Jurkat, Clone E6-1 (cell line): ENCODE measurements around the gene EPS8L1.
"Not testable (repeated sequence)": the region's sequence is repeated elsewhere in the genome, so short reads cannot be mapped to it uniquely, and the experiment has no call there.

Source experiments
- DNase-seq: peaks from one replicate; pipeline ENCODE4 v3.0.0-alpha.2; 2011; ENCODE audit warnings: low read depth, low spot score
- H3K4me3 ChIP-seq: 2 replicates; pipeline ENCODE4 v1.5.1; 2011; ENCODE audit warnings: mild to moderate bottlenecking, low read length, control low read depth, moderate library complexity

EPS8L1 gene

GRCh38 chr19:55046975-55047622 is 28.6 kb upstream of the EPS8L1 start:
- no peak overlapping the region for H3K4me3 ChIP-seq
- no peak for DNase-seq

- no peak for DNase-seq
- no peak overlapping the region for H3K4me3 ChIP-seq
These were observed 27.7 kb upstream of the EPS8L1 start for GRCh38 chr19:55047951-55048350.

GRCh38 chr19:55048446-55048845 is 27.2 kb upstream of the EPS8L1 start:
- H3K4me3 ChIP-seq: no peak overlapping the region

GRCh38 chr19:55050749-55051532 is 24.7 kb upstream of the EPS8L1 start:
- no peak overlapping the region for H3K4me3 ChIP-seq
- no peak for DNase-seq

More at GRCh38 chr19:55048446-55048845, 27.2 kb upstream of the EPS8L1 start:
- no peak for DNase-seq

- DNase-seq: no peak
- H3K4me3 ChIP-seq: no peak overlapping the region
These were observed 21.9 kb upstream of the EPS8L1 start for GRCh38 chr19:55053735-55054134.

- DNase-seq: no peak
- no peak overlapping the region for H3K4me3 ChIP-seq
These were observed 18.8 kb upstream of the EPS8L1 start for GRCh38 chr19:55056827-55057226.

GRCh38 chr19:55058781-55059610 is 16.7 kb upstream of the EPS8L1 start:
- DNase-seq: peak; percentile 19
- no peak overlapping the region for H3K4me3 ChIP-seq

GRCh38 chr19:55060287-55060686 is 15.4 kb upstream of the EPS8L1 start:
- DNase-seq, H3K4me3 ChIP-seq: not testable (repeated sequence)

GRCh38 chr19:55062735-55063491 is 12.8 kb upstream of the EPS8L1 start, which contains the start of gene RDH13:
Gene RDH13, minus strand, starts transcription at chr19:55063148. Its CDS starts 116 bp downstream, at chr19:55063032.
- peak within 1 kb of the TSS; percentile 60 for H3K4me3 ChIP-seq
- DNase-seq: peak; percentile 84

- no peak overlapping the region for H3K4me3 ChIP-seq
- DNase-seq: no peak
These were observed 12.2 kb upstream of the EPS8L1 start for GRCh38 chr19:55063492-55063843.

- H3K4me3 ChIP-seq, DNase-seq: not testable (repeated sequence)
These were observed 10.2 kb upstream of the EPS8L1 start for GRCh38 chr19:55065516-55065915.

- H3K4me3 ChIP-seq: no peak overlapping the region
- no peak for DNase-seq
These were observed 9.5 kb upstream of the EPS8L1 start for GRCh38 chr19:55066107-55066709.

- no peak for DNase-seq
- H3K4me3 ChIP-seq: no peak overlapping the region
These were observed 7.8 kb upstream of the EPS8L1 start for GRCh38 chr19:55067869-55068268.

- peak; percentile 5 for DNase-seq
- H3K4me3 ChIP-seq: no peak overlapping the region
These were observed 6.5 kb upstream of the EPS8L1 start for GRCh38 chr19:55068950-55069864.

- H3K4me3 ChIP-seq: no peak overlapping the region
- DNase-seq: no peak
These were observed 5.8 kb upstream of the EPS8L1 start for GRCh38 chr19:55069865-55070197.

GRCh38 chr19:55070466-55071128 is 5.1 kb upstream of the EPS8L1 start:
- DNase-seq: peak; percentile 53

GRCh38 chr19:55071129-55071502 is 4.6 kb upstream of the EPS8L1 start:
- no peak for DNase-seq
- H3K4me3 ChIP-seq: no peak overlapping the region

More at GRCh38 chr19:55070466-55071128, 5.1 kb upstream of the EPS8L1 start:
- no peak overlapping the region for H3K4me3 ChIP-seq
